GM18520 (cell line): ENCODE data around the gene TRAPPC11.
"Not testable (repeated sequence)": the region's sequence is repeated elsewhere in the genome, so short reads cannot be mapped to it uniquely, and the experiment has no call there.

ENCODE experiments used
- ATAC-seq: cut with Tn5 transposase; IDR thresholded peaks from one replicate; pipeline ENCODE4 v1.9.1; 2021; ENCODE audit not compliant: unreplicated experiment

The TRAPPC11 gene

GRCh38 chr4:183718876-183719275 lies 59.8 kb downstream of the TRAPPC11 start:
- no peak for ATAC-seq

- ATAC-seq = no peak
Observed at GRCh38 chr4:183721207-183722081, 62.4 kb downstream of the TRAPPC11 start.

DNA sequence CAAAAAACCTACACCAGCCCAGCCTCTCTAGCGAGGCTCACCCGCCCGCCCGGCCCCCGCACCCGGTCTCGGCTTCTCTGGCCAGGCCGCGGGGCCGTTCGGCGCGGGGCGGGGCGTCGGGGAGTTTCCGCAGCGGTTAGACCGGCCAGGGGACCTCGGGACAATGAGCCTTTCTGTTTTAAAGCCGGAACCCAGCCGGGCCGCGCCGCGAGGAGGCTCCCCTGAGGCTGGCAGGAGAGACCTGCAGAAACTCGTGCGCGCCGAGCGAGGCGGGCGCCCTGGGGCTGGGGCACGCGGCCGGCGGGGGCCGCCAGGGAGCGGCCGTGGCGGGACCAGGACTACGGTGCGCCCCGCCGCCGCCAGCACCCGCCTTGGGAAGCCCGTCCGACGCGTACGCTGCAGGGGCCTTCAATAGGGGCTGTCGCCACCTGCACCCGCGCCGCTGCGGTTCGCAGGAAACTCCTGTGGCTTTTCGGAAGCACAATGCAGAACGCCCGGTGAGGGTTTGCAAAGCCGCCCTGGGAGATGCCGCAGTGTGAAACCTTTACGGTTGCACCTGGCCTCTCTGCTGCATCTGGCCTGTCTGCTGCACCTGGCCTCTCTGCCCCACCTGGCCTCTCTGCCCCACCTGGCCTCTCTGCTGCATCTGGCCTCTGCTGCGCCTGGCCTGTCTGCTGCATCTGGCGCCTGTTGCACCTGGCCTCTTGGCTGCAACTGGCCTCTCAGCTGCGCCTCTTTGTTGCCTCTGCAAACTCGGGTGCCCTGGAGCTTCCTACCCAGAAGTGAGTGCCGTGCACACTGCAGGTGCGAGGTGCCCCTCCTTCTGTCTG lies 63.9 kb downstream of the TRAPPC11 start:
- ATAC-seq = peak; percentile 71

DNA sequence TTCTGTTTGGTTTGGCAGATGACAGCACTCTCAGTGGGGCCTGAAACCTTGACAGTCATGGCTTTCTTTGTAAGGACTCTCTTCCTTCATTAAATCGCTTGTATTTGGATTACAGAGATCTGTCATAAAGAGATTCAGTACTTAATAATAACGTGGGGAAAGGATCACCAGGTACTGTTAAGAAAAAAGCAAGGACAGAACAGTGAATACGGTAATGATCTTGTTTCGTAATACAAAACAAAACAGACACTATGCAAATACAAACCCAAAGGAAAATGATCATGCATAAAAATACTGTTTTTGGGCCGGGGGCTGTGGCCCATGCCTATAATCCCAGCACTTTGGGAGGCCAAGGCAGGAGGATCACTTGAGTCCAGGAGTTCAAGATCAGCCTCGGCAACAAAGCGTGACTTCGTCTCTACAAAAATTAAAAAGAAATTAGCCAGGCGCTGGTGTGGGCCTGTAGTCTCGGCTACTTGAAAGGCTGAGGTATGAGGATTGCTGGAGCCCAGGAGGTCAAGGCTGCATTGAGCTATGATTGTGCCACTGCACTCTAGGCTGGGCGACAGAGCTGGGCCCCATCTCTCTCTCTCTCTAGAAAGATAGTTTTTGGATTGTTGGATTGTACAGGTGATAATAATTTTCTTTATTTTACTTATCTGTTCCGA lies 64.6 kb downstream of the TRAPPC11 start:
- ATAC-seq = no peak

- not testable (repeated sequence) for ATAC-seq
Observed at GRCh38 chr4:183725585-183725984, 66.5 kb downstream of the TRAPPC11 start.

DNA sequence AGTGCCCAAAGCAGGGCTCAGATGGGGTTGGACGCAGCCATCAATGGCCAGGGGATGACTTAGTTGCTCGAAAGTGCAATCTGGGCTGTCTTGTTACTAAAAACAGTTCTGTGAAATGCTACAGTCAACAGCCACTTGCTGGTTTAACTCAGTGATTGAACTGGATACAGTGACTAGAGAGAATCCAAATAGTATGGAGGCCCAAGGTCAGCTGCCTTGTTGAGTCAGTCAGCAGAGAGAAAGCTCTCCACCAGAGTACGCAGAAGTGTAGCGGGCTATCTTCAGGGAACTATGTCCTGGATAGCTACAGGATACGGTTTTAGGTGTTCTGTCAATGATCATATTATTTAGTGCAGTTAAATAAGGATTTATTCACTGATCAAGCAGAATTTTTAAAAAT lies 68.4 kb downstream of the TRAPPC11 start:
- ATAC-seq = no peak

DNA sequence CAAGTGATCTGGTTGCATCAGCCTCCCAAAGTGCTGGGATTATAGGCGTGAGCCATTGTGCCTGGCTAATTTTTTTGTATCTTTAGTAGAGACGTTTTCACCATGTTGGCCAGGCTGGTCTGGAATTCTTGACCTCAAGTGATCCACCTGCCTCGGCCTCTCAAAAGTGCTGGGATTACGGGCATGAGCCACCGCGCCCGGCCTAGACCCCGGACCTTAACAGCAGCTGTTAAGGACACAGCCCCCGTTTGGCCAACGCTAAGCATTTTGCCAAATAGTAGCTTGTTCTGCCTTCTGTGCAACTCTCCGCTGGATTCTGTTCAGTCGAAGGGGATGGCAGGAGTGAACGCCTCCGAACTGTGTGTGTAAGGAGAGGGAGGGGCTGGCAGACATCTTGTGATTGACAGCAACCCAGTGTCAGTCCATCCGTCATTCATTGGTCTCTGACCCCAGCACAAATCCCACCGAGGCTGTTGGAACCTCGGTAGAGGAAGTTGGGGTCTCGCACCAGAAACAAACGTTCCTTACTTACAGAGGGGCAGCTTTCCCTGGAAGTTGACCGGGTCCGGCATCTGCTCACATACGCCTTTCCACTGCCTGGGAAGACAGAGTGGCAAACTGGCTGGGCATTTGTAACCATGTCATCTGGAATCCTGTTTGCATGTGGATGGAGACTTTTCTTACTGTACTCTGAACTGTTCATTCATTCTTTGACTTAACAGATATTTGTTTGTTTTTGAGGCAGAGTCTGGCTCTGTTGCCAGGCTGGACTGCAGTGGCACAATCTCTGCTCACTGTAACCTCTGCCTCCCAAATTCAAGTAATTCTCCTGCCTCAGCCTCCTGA lies 69.4 kb downstream of the TRAPPC11 start:
- ATAC-seq = no peak

GRCh38 chr4:183729069-183729406 lies 69.9 kb downstream of the TRAPPC11 start:
- no peak for ATAC-seq

DNA sequence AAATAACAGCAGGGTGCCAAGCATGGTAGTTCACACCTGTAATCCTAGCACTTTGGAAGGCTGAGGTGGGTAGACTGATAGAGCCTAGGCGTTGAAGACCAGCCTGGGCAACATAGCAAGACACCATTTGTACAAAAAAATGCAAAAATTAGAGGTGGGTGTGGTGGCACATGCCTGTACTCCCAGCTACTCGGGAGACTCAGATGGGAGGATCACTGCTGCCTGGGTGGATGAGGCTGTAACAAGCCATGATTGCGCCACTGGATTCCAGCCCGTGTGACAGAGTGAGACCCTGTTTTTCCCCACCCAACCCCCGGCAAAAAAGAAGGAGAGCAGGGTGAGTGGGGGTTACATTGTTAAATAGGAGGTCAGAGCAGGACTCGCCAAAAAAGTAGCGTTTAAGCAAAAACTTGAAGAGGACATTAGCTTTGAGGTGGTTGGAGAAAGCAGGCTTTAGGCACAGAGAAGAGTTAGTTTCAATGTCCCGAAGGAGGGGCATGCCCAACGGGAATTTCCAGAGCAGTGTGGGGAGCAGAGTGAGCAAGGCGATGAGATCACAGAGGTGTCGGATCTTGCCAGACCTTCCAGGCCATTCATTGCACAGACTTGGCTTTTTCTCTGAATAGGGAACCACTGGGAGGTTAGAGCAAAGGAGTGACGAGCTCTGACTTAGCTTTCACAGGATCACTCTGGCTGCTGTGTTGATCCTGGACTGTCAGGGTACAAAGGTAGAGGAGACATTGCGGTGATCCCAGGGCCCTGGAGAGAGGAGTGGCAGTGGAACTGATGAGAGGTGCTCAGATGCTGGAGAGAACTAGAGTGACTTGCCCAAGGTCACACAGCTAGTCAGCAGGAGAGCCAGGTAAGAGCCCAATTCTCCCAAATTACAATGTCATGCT lies 70.6 kb downstream of the TRAPPC11 start:
- ATAC-seq = no peak

DNA sequence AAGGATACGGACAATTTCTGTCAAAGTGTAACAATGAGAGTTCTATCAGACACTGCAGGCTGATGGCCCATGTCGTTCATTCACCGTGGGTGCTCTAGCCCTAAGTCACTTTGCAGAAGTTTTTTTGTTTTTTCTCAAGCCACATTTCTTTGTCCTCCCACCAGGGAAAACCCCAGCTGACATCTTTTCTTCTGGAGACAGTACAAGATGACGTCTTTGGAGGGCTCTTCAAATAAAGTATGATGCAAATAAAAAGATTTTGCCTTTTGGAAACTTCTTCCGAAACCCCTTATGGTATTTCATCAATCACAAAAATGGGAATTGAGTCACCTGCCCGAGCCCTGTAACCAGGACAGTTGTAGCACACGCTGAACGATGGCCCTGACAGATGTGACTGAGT lies 73.2 kb downstream of the TRAPPC11 start:
- no peak for ATAC-seq

DNA sequence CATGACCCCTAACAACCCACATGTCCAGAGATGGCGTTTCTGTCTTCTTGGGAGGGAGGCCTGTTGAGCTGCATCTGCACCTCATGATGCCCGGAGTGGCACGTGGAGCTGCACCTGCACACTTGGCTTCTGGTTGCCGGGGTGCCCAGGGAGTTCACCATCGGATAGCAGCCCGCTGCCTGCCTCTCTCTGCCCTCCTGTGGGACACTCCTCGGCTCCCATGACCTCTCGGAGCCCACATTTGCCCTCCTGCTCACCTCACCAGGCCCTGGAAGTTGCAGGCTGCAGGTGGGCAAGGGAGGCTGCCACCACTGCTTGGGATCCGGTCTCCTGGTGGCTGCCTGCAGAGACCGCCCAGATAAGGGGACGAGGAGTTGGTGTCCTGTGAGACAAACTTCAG lies 74.1 kb downstream of the TRAPPC11 start:
- ATAC-seq = no peak

- ATAC-seq = no peak
Observed at GRCh38 chr4:183738081-183738673, 79.1 kb downstream of the TRAPPC11 start.

DNA sequence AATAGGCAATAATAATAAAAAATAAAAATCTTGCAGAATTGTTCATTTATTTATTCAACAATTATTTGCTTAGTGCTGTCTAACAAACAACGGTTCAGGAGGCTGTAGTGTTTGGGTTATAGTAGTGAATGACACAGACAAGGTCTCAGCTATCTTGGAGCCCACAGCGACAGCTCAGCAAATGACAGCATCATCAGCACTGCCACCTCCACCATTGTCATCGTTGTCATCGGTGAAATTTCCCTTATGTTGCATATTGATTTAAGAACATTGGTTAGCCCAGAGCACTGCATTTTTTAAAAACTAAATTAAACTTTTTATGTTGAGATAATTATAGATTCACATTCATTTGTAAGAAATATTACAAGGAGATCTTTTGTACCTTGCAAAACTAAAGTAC lies 79.9 kb downstream of the TRAPPC11 start:
- no peak for ATAC-seq

DNA sequence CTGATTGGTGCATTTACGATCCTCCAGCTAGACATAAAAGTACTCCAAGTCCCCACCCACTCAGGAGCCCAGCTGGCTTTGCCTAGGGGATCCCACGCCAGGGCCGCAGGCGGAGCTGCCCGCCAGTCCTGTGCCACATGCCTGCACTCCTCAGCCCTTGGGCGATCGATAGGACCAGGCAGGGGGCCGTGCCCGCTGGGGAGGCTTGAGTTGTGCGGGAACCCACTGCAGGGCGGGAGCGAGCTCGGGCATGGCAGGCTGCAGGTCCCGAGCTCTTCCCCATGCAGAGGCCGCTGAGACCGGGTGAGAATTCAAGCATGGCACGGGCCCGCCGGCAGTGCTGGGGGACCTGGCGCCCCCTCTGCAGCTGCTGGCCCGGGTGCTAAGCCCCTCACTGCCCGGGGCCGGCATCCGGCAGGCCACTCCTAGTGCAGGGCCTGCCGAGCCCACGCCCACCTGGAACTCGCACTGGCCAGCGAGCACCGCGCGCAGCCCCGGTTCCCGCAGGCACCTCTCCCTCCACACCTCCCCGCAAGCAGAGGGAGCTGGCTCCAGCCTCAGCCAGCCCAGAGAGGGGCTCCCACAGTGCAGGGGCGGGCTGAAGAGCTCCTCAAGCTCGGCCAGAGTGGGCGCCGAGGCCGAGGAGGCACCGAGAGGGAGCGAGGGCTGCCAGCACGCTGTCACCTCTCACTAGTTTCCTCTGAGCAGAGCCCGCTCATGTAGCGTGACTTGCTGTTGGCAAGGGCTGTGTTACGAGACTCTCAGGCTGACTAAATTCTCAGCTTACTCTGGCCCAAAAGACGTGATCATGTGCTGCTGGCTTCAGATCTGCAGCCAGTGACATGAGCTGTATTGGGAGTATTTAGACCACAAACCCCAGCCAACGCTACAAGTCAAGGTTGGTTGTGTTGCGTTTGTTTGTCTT lies 87.5 kb downstream of the TRAPPC11 start:
- no peak for ATAC-seq

DNA sequence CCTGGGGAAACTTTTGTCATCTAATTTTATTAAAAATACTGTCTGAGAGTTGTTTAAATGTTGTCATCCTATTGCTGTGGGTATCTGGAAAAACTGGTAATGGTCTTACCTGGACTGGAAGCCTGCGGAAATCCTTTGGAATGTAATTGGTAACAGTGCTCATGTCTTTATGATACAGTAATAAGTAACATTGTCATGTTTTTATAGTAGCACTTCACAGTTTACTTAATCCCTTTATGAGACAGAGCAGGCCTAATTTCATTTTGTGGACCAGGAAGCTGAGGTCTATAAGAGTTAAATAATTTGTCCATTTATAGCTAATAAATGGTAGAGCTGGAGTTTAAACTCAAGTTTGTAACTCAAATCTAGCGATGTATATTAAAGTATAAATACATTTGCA lies 88.3 kb downstream of the TRAPPC11 start:
- ATAC-seq = no peak

GRCh38 chr4:183747931-183748670 lies 89.0 kb downstream of the TRAPPC11 start:
- ATAC-seq = no peak

- no peak for ATAC-seq
Observed at GRCh38 chr4:183751106-183751505, 92.0 kb downstream of the TRAPPC11 start.

- ATAC-seq = no peak
Observed at GRCh38 chr4:183755596-183755995, 96.5 kb downstream of the TRAPPC11 start.
